ENCODE results near the gene PRR5. TPM values are rescaled to one million over a fixed set of nuclear protein-coding genes. Genes with fewer than 3 reads are reported as not detected.

PRR5 gene
- total and polyA plus RNA-seq, 4 donors, result 11.5 to 49.1 (median 19.3) TPM

DNA sequence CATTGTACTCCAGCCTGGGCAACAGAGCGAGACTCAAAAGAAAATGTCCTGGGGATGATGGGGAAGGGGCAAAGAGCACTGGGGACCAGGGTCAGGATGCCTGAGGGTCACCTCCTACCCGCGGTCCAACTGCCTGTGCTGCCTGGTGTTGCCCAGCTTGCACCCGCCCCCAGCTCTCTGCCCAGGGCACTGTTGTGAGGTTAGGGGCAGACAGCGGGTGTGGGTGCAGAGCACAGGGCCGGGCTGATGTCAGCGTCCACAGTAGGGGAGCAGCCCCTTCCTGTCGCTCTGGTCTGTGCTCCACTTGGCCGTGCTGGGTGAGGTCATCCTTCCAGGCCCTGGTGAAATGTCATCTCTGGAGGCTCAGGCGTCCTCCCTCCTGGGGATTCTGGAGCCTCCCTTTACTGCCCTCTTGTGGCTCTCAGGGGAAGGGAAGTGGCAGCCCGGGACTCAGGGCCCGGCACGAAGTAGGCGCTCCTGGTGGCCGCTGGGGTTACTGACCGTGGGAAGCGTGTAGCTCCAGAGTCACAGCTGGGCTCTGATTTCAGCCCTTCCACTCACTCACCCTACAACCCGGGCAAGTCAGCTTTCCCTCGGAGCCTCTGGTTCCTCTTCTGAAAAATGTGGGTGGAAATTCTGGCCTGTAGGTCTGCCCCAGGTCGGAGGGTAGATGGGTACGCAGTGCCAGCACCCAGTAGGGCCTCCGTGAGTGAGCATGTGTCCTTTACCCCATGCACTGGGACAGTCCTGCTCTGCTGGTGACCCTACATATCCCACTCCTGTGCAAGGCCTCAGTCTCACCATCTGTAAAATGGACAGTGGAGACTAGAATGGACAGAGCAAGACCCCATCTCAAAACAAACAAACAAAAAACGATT lies 17.3 kb upstream of the PRR5 start:
- TF ChIP-seq NR2F2 (IDR thresholded peaks at IDR 0.05) (peak; percentile 81), SP1 (IDR thresholded peaks at IDR 0.05) (peak; percentile 53), JUND (IDR thresholded peaks at IDR 0.05) (peak; percentile 54 to 75), MAX (IDR thresholded peaks at IDR 0.05) (no peak), FOXA1 (IDR thresholded peaks at IDR 0.05) (no peak), REST (IDR thresholded peaks at IDR 0.05) (no peak), RXRA (IDR thresholded peaks at IDR 0.05) (peak; percentile 69 to 73), EGR1 (IDR thresholded peaks at IDR 0.05; ENCODE audit: low read depth in 2 of 2) (no peak), GABPA (IDR thresholded peaks at IDR 0.05 in 1 of 2, conservative IDR thresholded peaks at IDR 0.05 in 1 of 2) (no peak), RAD21 (IDR thresholded peaks at IDR 0.05) (peak; percentile 81 to 90), HNF4G (IDR thresholded peaks at IDR 0.05) (no peak), YY1 (IDR thresholded peaks at IDR 0.05) (no peak), HNF4A (conservative IDR thresholded peaks at IDR 0.05) (no peak), FOXA2 (IDR thresholded peaks at IDR 0.05) (no peak), TAF1 (conservative IDR thresholded peaks at IDR 0.05) (no peak)
- TF ChIP-seq, protein P1, sequence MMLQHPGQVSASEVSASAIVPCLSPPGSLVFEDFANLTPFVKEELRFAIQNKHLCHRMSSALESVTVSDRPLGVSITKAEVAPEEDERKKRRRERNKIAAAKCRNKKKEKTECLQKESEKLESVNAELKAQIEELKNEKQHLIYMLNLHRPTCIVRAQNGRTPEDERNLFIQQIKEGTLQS (IDR thresholded peaks at IDR 0.05), result no peak
- TF ChIP-seq, protein P2, sequence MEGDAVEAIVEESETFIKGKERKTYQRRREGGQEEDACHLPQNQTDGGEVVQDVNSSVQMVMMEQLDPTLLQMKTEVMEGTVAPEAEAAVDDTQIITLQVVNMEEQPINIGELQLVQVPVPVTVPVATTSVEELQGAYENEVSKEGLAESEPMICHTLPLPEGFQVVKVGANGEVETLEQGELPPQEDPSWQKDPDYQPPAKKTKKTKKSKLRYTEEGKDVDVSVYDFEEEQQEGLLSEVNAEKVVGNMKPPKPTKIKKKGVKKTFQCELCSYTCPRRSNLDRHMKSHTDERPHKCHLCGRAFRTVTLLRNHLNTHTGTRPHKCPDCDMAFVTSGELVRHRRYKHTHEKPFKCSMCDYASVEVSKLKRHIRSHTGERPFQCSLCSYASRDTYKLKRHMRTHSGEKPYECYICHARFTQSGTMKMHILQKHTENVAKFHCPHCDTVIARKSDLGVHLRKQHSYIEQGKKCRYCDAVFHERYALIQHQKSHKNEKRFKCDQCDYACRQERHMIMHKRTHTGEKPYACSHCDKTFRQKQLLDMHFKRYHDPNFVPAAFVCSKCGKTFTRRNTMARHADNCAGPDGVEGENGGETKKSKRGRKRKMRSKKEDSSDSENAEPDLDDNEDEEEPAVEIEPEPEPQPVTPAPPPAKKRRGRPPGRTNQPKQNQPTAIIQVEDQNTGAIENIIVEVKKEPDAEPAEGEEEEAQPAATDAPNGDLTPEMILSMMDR (IDR thresholded peaks at IDR 0.05; ENCODE audit: low read depth, low read length, missing input control), result peak; percentile 99
- TF ChIP-seq, protein P3, sequence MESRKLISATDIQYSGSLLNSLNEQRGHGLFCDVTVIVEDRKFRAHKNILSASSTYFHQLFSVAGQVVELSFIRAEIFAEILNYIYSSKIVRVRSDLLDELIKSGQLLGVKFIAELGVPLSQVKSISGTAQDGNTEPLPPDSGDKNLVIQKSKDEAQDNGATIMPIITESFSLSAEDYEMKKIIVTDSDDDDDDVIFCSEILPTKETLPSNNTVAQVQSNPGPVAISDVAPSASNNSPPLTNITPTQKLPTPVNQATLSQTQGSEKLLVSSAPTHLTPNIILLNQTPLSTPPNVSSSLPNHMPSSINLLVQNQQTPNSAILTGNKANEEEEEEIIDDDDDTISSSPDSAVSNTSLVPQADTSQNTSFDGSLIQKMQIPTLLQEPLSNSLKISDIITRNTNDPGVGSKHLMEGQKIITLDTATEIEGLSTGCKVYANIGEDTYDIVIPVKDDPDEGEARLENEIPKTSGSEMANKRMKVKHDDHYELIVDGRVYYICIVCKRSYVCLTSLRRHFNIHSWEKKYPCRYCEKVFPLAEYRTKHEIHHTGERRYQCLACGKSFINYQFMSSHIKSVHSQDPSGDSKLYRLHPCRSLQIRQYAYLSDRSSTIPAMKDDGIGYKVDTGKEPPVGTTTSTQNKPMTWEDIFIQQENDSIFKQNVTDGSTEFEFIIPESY (IDR thresholded peaks at IDR 0.05), result no peak
- peak; percentile 88 for DNase-seq (ENCODE audit: low spot score)
- no peaks in the 10 kb centered on the region for H3K27me3 ChIP-seq (ENCODE audit: control insufficient read depth in 4 of 4, insufficient read depth in 4 of 4, low read length in 3 of 4)
- no peak overlapping the region for H3K4me3 ChIP-seq (ENCODE audit: low read depth in 1 of 3, low read length in 3 of 3)
- peak overlapping the region in 1 of 2 donors; percentile 47 for H3K27ac ChIP-seq (ENCODE audit: low read depth in 1 of 2, low read length in 2 of 2)
- H3K36me3 ChIP-seq (ENCODE audit: control insufficient read depth in 4 of 4, insufficient read depth in 3 of 4, low read depth in 1 of 4, low read length in 3 of 4), result no peaks in the 10 kb centered on the region
- 25% methylated on average over 23 of the region's 23 CpGs for WGBS
- H3K4me1 ChIP-seq (ENCODE audit: control insufficient read depth in 4 of 4, insufficient read depth in 4 of 4, low read length in 3 of 4), result peaks cover 0 to 3% (median 2%) of the 10 kb centered on the region in 4 donors
- no peaks in the 10 kb centered on the region for H3K9me3 ChIP-seq (ENCODE audit: control insufficient read depth in 4 of 4, low read length in 3 of 4)
- no peak overlapping the region for H3K9ac ChIP-seq (ENCODE audit: low read depth in 1 of 2, low read length in 2 of 2)
